ENCODE measurements around the gene SUGT1. TPM values are rescaled to one million over a fixed set of nuclear protein-coding genes. Genes with fewer than 3 reads are reported as not detected.

The SUGT1 gene
- 36.1 and 38.2 TPM in 2 replicates for total RNA-seq

GRCh38 chr13:52652196-52652979 is at the start of gene SUGT1:
Gene SUGT1 (plus strand): TSS chr13:52652836. CDS start chr13:52652921, 85 bp downstream.

GRCh38 chr13:52642131-52642530 is 10.5 kb upstream of the SUGT1 start, which contains the start of gene HNRNPA1L2:
Gene HNRNPA1L2 (plus strand): TSS chr13:52642431. CDS start chr13:52642493, 62 bp downstream.

GRCh38 chr13:52739468-52740071 is 86.9 kb downstream of the SUGT1 start, which contains the start of gene CNMD:
Gene CNMD (minus strand): TSS chr13:52739820. CDS start chr13:52739701, 119 bp downstream.

Other genes with a start within 250 kb of the SUGT1 start
- 3.3 and 3.7 TPM in 2 replicates for gene THSD1, start 246.7 kb upstream of the SUGT1 start, total RNA-seq
- 12.6 and 17.1 TPM in 2 replicates for gene VPS36, start 202.2 kb upstream of the SUGT1 start, total RNA-seq
- gene CKAP2, start 197.4 kb upstream of the SUGT1 start, total RNA-seq, result 45.0 and 54.6 TPM in 2 replicates
- 2.5 and 2.9 TPM in 2 replicates for gene HNRNPA1L2, start 10.4 kb upstream of the SUGT1 start, total RNA-seq
- gene CNMD, start 87.0 kb downstream of the SUGT1 start, total RNA-seq, result not detected in 2 replicates
- not detected in 2 replicates for gene PCDH8, start 195.8 kb downstream of the SUGT1 start, total RNA-seq